ENCODE data around the gene RBPJ. TPM values are rescaled to one million over a fixed set of nuclear protein-coding genes. Genes with fewer than 3 reads are reported as not detected.

RBPJ gene
- total and polyA plus RNA-seq, 11 donors: 21.9 to 84.3 (median 37.5) TPM

GRCh38 chr4:26285272-26285671 lies 35.5 kb upstream of the RBPJ start:
- DNase-seq: no peak
- Histone ChIP-seq H3K27ac (no peak overlapping the region), H3K27me3 (no peaks in the 10 kb centered on the region), H3K36me3 (no peaks in the 10 kb centered on the region), H3K4me1 (peaks cover 0 to 27% (median 0%) of the 10 kb centered on the region in 12 donors), H3K9me3 (no peaks in the 10 kb centered on the region), H3K4me3 (no peak overlapping the region)
- TF ChIP-seq POLR2A (IDR thresholded peaks at IDR 0.05) (no peak), CTCF (IDR thresholded peaks at IDR 0.05) (no peak)
- WGBS, 4 donors: 88 to 93% (median 92%) methylated on average over 4 of the region's 4 CpGs
- intact Hi-C loops (cut with DNase I): no loop called here
- ATAC-seq: no peak

- ATAC-seq: no peak
- Histone ChIP-seq H3K36me3 (no peaks in the 10 kb centered on the region), H3K4me3 (no peak overlapping the region), H3K27ac (peak overlapping the region in 1 of 12 donors; percentile 89), H3K27me3 (no peaks in the 10 kb centered on the region), H3K4me1 (peaks cover 0 to 27% (median 0%) of the 10 kb centered on the region in 12 donors), H3K9me3 (no peaks in the 10 kb centered on the region)
- intact Hi-C loops (cut with DNase I): no loop called here
- DNase-seq: no peak
- no peak for TF ChIP-seq CTCF (IDR thresholded peaks at IDR 0.05)
- TF ChIP-seq POLR2A (IDR thresholded peaks at IDR 0.05): no peak
- WGBS, 4 donors: 64 to 80% (median 68%) methylated on average over 1 of the region's 1 CpG
These were observed 33.1 kb upstream of the RBPJ start for GRCh38 chr4:26287756-26288155.

- no peak for TF ChIP-seq POLR2A (IDR thresholded peaks at IDR 0.05)
- no peak for TF ChIP-seq CTCF (IDR thresholded peaks at IDR 0.05)
- H3K36me3 ChIP-seq: no peaks in the 10 kb centered on the region
- H3K27ac ChIP-seq: peak overlapping the region in 1 of 12 donors; percentile 89
- H3K9me3 ChIP-seq: no peaks in the 10 kb centered on the region
- intact Hi-C loops (cut with DNase I): no loop called here
- peak; percentile 42 to 76 (median 60) for ATAC-seq
- 82 to 94% (median 89%) methylated on average over 4 of the region's 4 CpGs for WGBS, 4 donors
- H3K27me3 ChIP-seq: no peaks in the 10 kb centered on the region
- H3K4me3 ChIP-seq: no peak overlapping the region
- H3K4me1 ChIP-seq: peaks cover 0 to 27% (median 0%) of the 10 kb centered on the region in 12 donors
- peak in 3 of 5 donors; percentile 13 to 32 (median 31) for DNase-seq
These were observed 32.4 kb upstream of the RBPJ start for GRCh38 chr4:26288355-26288909.

DNA sequence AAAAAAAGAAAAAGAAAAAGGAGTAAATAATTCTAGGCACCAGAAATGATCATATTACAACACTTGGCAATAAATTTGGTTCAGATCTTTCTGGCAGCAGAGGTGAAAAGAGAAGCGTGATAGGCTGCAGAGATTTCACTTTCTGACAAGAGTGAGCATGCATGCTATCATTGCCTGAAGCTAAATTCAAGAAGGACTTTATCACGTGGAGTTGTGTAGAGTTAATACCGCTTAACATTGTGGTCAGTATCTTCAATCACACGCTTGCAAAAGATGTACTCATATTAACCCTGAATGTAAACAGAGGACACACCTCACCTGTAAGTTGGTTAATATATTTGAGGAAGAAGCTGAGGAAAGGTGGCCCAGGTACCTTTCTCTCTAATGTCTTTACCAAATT lies 31.4 kb upstream of the RBPJ start:
- peak overlapping the region in 2 of 12 donors; percentile 5 to 89 for H3K27ac ChIP-seq
- H3K36me3 ChIP-seq: no peaks in the 10 kb centered on the region
- ATAC-seq (no peak), DNase-seq (no peak)
- no peak overlapping the region for H3K4me3 ChIP-seq
- TF ChIP-seq POLR2A (IDR thresholded peaks at IDR 0.05) (no peak), CTCF (IDR thresholded peaks at IDR 0.05) (no peak)
- H3K4me1 ChIP-seq: peaks cover 0 to 27% (median 0%) of the 10 kb centered on the region in 12 donors
- no peaks in the 10 kb centered on the region for H3K9me3 ChIP-seq
- no peaks in the 10 kb centered on the region for H3K27me3 ChIP-seq
- 79 to 84% (median 82%) methylated on average over 4 of the region's 4 CpGs for WGBS, 4 donors
- intact Hi-C loops (cut with DNase I): no loop called here
